GM10847 (cell line): ENCODE results near the gene KLRK1.
"Not testable (repeated sequence)": the region's sequence is repeated elsewhere in the genome, so short reads cannot be mapped to it uniquely, and the experiment has no call there.

Experiments
- POLR2A ChIP-seq: IDR thresholded peaks from 2 replicates; pipeline ENCODE4 v1.6.1; 2011; ENCODE audit not compliant: insufficient read length; ENCODE audit errors: extremely low read depth

The KLRK1 gene

DNA sequence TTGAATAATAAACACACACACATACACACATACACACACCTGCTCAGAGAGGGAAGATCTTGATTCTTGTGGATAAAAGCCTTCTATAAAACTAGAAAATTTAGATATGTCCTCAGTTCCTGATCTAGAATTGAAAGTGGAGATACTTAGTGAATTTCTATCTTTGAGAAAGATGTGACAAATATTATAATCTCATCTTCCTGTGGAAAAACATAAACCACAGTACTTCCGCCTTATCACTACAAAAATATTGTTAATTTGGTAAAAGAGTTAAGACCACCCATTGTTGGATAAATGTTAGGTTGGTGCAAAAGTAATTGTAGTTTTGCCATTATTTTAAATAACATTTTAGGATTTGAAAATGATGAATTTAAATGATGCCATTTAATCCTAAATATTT, at the start of gene KLRK1:
Gene KLRK1 (minus strand): TSS at position 138 of the 400 bp plus-strand sequence. CDS start 1,231 bp downstream, outside the sequence.
- no peak for TF ChIP-seq POLR2A

DNA sequence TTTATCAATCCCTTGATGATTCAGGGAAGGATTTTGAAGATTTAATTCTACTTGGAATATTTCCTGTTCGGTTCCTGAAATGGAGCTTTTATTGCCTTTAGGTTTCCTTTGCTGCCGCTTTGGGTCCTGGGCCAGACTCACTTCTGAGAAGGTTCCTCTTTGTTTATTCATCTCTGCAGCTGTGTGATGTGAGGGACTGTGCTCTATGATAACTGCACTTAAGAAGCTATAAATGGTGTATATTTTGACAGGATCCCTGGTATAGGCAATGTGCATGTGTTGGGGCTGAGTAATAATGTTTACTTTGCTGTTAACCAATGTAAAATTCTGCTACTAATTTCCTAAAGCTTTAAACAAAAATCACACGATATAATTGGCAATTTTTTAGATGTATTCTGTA, 46.0 kb upstream of the KLRK1 start, which contains the start of gene KLRC2:
Gene KLRC2 (minus strand): TSS at position 195 of the 400 bp plus-strand sequence. CDS start 24 bp downstream, at position 171.
- TF ChIP-seq POLR2A, result not testable (repeated sequence)

DNA sequence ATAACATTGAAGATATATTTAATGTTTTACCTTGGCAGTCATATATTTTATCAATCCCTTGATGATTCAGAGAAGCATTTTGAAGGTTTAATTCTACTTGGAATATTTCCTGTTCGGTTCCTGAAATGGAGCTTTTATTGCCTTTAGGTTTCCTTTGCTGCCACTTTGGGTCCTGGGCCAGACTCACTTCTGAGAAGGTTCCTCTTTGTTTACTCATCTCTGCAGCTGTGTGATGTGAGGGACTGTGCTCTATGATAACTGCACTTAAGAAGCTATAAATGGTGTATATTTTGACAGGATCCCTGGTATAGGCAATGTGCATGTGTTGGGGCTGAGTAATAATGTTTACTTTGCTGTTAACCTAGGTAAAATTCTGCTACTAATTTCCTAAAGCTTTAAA, 30.5 kb upstream of the KLRK1 start, which contains the start of gene KLRC3:
Gene KLRC3 (minus strand): TSS at position 262 of the 400 bp plus-strand sequence. CDS start 45 bp downstream, at position 217.
- not testable (repeated sequence) for TF ChIP-seq POLR2A

DNA sequence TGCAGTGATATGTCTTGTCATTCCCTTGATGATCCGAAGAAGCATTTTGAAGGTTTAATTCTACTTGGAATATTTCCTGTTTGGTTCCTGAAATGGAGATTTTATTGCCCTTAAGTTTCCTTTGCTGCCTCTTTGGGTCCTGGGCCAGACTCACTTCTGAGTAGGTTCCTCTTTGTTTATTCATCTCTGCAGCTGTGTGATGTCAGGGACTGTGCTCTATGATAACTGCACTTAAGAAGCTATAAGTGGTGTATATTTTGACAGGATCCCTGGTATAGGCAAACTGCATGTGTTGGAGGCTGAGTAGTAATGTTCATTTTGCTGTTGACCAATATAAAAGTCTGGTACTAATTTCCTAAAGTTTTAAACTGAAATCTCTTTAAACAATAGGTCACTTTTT, 19.6 kb upstream of the KLRK1 start, which contains the start of gene KLRC4:
Gene KLRC4 (minus strand): TSS at position 366 of the 400 bp plus-strand sequence. CDS start 182 bp downstream, at position 184.
- no peak for TF ChIP-seq POLR2A

DNA sequence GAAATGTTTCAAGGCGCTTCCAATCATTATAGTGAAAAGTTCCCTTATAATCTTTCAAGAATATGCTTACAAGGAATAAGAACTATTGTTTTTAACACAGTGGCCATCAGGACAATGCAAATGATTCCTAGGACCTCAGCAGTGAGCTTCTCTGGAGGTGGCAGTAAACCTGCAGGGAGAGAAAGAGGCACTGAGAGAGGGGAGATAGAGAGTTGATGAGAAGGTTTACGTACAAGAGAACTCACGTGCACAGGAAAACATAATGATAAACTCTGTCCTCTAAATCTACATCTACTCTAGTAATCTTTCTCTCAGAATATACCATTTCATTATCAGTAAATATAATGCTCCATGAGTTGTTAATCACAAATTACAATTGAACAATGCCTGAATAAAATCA, 19.0 kb upstream of the KLRK1 start:
- no peak for TF ChIP-seq POLR2A

DNA sequence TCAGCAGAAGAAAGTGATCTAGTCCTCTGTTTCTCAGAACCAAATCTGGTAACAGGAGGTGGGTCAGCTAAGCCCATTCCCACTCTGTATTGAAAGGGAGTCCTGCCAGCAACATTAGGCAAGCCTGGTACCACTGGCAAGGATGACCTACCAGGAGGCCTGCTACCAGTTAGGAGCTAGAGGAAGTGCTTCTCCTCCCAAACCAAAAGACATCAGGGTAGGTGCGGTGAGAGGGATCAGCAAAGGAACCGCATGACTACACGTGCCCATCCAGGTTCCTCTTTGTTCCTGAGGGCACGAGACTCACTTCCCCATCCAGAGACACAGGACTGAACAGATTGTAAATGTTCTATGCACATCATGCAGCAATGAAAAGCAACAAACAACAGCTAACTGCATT, 16.9 kb upstream of the KLRK1 start:
- no peak for TF ChIP-seq POLR2A

DNA sequence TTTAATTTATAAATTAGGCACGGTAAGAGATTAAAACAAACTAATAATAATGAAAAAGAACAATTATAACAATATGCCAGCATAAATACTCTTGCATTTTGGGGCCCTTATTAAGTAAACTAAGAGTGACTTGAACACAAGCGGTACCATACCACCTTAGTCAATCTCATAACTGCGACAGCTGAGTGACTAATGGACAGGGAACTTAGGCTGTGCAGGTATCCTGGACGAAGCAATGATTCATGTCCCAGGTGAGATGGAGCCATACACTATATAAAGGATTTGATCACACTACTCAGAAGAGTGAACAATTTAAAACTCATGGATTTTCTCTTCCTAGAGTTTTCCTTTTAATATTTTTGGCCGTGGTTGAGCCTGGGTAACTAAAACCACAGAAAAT, 15.5 kb upstream of the KLRK1 start:
- no peak for TF ChIP-seq POLR2A

DNA sequence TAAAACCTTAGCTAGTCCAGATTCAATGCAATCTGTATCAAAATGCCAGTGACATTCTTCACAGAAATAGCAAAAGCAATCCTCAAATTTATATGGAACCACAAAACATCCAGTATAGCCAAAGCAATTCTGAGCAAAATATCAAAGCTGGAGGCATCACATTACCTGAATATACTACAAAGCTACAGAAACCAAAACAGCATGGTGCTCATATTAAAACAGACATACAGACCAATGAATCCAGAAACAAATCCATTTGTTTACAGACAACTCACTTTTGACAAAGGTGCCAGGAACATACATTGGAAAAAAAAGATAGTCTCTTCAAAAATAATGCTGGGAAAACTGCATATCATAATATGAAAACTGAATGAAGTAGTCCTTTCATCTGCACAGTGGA, 15.0 kb upstream of the KLRK1 start:
- no peak for TF ChIP-seq POLR2A

DNA sequence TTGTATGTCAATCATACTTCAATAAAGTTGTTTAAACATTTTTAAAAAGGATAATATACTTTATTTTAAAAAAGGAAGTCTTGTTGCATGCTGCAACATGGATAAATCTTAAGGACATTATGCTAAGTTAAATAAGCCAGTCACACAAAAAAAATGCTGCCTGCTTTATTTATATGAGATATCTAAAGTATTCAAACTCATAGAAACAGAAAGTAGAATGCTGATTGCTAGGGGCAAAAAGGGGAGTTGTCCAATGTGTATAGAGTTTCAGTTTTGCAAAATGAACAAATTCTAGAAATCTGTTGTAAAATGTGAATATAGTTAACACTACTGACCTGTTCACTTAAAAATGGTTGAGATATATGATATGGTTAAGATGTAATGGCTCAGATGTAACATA, 11.0 kb upstream of the KLRK1 start:
- TF ChIP-seq POLR2A, result no peak

DNA sequence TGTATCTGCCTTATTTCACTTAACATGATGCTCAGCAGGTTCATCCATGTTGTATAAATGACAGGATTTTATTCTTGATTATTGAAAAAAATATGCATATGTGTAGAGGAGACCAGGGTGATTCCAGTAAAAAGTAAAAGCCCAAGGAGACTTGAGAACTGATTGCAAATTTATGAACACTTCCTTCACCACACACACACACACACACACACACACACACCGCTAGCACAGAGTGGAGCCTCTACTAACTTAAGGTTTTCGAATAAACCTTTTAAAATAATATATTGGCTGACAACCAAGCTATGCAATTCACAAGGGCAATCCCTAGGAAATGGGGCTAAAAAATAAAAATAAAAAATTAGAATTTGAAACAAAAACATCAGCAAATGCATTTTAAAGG, 8.3 kb upstream of the KLRK1 start:
- no peak for TF ChIP-seq POLR2A

DNA sequence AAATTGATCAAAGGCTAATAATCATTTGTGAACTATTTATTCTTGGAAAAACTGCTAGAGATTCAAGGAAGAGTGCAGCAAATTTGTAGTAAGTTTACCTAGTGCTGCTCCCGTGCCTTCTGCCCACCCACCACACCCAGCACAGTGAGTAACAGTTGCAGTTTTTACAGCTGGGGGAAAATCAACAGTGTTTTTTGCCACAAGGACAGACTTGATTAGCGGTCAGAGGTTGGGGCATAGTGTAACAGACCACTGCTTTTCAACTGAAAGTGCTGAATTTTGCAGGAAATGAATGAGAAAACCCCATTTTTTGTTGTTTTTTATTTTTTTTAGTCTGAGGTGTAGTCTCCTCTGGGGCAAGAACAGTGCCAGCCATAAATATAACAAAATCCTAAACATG, 7.5 kb upstream of the KLRK1 start:
- TF ChIP-seq POLR2A, result no peak

DNA sequence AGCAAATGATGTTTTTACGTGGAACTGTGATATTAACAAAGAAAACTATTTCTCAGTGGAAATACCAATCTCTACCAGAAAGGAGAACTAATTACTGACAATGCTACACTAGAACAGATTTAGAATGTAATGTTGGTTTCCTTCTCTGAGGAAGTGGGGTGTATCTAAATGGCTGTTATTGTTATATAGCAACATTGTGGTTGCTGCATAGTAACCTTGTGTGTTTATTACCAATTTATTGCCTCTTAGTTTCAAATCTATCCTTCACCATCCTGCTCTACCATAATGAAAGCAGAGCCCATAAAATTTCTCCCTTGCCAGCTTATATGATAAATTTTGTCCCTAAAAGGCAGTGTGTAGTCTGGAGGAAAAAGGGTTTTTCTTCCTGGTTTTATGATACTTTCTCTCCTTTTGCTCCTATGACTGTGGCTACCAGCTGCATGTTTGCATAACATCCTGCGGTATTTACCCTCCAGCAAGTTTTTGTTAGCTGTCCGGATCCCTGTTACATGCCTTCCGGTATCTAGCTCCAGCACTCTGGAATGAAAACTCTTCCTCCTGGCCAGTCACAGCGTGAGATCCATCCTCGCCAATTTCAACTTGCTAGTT, 5.7 kb upstream of the KLRK1 start:
- no peak for TF ChIP-seq POLR2A

DNA sequence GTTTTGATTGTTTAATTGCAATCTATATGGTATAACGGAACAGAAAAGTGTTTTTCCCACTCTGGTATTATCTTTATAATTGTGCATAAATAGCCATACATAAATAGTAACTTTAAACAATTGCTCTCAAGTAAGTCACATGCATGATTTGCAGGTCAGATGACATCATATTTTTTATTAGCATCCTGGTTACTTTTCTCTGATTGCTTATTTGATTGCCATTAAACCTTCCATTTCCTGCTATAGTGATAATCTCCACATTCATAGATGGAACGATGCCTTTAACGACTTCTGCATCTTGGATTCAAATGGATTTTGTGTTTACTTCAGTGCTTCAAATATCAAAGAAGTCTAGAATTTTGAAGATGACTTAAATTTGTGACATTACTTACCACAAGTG, 3.5 kb upstream of the KLRK1 start:
- no peak for TF ChIP-seq POLR2A

DNA sequence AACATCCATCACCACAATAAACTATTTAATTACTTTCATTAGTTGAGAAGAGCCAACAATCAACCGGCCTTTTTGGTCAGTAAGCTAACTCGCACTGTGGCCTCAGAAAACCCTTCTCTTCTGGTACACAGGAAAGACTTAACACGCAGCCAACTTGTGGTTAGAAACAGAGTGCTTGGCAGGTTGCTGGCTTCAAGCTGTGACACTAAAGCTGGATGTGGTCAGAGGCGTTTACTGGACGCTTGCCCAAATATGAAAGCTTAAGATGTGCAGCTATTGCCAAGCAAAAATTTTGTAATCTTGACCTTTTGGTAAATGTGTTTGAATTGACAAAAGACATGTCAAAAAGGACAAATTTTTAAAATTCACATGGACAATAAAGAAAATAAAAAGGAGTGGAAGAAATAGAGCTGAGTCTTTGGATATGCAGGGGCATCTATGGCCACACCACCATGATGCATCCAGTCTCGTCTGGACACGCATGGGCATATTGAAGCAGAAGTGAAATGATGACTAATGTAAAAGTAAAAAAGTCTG, 2.6 kb upstream of the KLRK1 start:
- no peak for TF ChIP-seq POLR2A

DNA sequence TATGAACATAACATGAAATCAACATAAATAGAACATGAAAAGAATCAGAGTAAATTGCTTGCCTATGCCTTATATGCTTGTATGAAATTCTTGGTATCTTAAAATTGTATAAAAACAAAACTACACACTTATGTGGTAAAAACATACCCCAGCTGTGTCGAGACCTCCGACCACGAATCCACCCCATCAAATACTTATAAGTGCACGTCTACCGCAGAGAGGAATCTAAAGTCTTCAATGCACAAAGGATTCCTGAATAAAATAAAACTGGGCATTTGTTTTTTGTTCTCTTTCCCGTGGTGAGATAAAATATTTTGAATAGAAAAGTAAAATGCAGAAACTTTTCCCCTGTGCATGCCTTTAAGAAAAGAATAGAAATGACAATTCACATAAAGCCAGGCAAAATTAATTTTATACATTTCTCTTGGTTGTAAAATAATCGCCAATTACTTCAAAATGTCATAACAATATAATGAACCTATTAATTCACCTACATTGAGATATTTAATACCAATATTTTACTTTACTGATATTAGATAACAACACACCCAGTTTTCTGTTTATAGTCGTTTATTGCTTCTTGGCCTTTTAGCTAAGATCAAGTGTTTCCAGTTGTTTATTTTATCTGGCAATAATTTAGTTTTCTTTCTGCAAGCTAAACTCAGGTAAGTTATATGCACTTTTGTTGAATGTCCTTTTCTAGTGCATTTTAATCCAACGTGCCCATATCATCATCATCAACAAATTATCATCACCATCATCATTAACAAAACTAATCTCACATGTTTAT, 1.0 kb downstream of the KLRK1 start:
- no peak for TF ChIP-seq POLR2A

DNA sequence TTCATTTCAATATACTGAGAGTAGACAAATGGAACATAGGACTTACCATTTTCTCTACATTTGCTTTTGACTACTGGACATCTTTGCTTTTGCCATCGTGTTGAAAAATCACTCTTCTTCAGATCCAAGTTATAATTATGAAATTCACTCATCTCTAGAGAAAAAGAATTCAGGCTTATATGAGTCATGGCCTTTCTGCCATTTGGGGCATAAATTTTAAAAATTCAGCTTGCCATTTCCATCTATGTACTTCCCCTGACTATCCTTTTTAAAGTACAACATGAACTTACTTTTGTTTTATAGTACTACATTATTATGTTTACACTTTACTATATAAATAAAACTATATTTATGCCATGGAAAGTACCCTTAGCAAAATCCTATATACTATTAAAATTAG, 3.0 kb downstream of the KLRK1 start:
- no peak for TF ChIP-seq POLR2A

DNA sequence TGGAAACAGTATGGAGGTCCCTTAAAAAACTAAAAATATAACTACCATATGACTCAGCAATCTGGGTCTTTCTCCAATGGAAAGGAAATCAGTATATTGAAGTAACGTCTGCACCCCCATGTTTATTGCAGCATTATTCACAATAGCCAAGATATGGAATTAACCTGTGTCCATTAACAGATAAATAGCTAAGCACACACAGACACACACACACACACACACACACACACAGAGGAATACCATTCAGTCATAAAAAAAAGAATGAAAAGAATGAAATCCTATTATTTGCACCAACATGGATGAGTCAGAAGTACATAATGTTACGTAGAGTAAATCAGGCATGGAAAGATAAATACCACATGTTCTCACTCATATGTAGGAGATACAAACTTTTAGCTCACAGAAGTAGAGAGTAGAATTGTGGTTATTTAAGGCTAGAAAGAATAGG, 4.7 kb downstream of the KLRK1 start:
- no peak for TF ChIP-seq POLR2A

DNA sequence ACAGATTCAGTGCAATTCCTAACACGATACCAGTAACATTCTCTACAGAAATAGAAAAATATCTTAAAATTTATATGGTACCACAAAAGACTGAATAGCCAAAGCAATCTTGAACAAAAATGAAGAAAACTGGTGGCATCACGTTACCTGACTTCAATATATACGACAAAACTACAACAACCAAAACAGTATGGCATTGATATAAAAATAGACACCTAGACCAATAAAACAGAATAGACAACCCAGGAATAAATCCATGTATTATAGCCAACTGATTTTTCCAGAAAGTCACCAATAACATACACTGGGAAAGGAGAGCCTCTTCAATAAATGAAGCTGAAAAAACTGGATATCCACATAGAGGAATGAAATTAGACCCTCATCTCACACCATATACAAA, 5.7 kb downstream of the KLRK1 start:
- no peak for TF ChIP-seq POLR2A
